Measurements from ENCODE around the gene SPEG.

Gene SPEG

DNA sequence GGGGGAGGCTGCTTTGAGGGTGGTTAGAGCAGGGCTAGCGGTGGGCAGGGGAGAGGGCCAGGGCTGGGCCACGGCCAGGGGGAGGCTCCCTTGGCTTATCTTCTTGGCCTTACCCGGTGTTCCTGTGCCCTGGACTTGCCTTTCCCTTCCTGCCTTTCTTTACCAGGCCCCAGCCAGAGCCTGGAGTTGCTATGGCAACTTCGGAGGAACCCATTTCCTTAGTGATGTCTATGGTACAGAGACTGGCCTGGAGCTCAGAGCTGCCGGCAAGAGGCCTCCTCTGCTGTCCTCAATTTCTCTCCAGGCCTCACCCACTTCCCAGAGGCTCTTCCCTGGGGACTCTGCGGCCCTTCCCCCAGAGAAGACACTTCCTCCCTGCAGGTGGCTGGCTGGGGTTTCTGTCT lies 11.5 kb downstream of the SPEG start:
- no peak for DNase-seq

DNA sequence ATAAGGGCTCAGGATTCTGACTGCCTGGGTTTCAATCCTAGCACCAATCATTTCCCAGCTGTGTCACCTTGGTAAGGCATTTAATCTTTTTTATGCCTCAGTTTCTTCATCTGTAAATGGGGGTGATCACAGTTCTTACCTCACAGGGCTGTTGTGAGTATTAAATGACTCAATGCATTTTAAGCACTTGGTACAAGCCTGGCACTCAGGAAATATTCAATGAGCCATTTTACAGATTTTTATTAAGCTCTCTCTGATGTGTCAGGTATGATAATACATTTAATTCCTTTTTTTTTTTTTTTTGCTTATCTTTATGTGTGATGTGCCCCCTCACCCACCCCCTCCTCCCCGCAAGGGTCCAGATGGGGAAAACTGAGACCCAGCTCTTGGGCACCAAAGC lies 12.0 kb downstream of the SPEG start:
- no peak for DNase-seq

GRCh38 chr2:219447242-219448098 lies 12.8 kb downstream of the SPEG start:
- no peak for DNase-seq

GRCh38 chr2:219448099-219448775 lies 13.6 kb downstream of the SPEG start:
- no peak for DNase-seq

DNA sequence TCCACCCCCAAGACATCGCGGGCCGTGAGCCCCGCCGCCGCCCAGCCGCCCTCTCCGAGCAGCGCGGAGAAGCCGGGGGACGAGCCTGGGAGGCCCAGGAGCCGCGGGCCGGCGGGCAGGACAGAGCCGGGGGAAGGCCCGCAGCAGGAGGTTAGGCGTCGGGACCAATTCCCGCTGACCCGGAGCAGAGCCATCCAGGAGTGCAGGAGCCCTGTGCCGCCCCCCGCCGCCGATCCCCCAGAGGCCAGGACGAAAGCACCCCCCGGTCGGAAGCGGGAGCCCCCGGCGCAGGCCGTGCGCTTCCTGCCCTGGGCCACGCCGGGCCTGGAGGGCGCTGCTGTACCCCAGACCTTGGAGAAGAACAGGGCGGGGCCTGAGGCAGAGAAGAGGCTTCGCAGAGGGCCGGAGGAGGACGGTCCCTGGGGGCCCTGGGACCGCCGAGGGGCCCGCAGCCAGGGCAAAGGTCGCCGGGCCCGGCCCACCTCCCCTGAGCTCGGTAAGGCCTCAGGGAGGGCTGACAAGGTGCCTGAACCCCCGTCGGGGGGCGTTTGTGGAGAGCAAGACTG lies 14.2 kb downstream of the SPEG start:
- DNase-seq = no peak

- no peak for DNase-seq
Observed at GRCh38 chr2:219449609-219450008, 15.0 kb downstream of the SPEG start.

- no peak for DNase-seq
Observed at GRCh38 chr2:219451661-219452360, 17.2 kb downstream of the SPEG start.

DNA sequence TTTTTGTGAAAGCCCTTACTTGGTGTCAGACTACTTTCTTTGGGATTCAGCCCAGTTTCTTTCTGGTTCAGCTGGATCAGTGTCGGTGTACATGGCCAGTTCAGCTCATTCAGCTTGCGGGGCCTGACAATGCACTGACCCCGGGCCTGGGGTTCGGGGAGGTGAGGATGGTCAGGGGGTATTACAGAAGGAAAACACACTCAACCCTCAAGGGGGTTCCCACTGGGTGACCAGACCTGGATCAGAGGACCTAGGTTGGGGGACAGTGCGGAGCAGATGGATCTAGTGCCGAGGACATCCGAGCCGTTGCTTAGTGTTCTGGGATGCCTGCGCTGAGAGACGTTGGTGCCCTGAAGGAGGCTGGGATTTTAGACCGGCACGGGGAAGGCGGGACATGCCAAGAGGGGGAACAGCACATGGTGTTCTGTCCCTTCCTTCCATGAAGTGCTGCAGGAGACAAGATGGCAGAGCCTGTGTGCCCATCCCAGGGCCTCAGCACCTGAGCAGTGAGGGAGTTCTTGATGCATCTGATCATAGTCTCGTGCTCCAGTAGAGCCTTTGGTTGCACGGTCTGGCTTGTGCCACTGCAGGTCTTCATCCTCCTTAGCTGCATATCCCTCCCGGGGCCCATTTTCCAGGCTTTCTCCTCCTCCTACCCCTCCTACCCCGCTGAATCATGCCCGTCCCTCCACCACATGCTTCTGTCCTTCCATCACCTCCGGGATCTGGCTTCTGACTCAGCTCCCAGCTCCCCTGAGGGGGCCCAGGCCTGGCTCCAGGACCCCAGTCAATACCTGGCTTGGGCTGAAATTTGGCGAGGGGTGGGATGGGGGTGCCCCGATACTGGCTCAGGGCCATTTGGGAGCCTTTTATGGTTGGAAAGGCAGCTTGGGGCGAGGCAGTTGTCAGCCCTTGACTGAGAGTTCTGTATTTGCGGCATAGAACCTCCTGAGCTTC lies 18.0 kb downstream of the SPEG start:
- no peak for DNase-seq

- DNase-seq = no peak
Observed at GRCh38 chr2:219453671-219454590, 19.3 kb downstream of the SPEG start.

- DNase-seq = no peak
Observed at GRCh38 chr2:219455581-219455980, 20.9 kb downstream of the SPEG start.

DNA sequence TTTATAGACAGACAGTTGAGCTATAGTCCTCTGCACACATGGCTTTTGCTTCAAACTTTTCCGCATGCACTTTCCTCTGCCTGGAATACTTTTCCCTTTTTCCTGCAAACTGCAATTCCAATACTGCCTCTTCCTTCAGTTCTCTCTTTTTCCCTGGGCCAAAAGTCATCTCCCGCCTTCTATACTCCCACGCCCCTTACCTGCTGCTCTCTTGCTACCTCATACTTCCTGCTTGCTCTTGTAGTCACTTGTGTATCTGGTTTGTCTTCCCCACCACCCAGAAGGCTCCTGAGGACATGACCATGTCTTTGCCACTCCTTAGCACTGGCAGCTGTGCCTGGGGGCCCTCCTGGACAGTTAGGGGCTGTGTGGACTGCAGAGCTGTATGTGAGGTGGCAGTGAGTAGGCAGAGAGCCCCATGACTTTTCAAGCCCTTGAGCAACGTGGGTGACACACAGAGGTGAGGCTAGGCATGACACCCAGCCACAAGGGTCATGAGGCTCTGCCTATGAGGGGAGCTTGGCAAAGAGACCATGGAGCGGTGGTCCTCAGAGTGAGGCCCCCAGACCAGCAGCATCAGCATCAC lies 23.2 kb downstream of the SPEG start:
- no peak for DNase-seq

DNA sequence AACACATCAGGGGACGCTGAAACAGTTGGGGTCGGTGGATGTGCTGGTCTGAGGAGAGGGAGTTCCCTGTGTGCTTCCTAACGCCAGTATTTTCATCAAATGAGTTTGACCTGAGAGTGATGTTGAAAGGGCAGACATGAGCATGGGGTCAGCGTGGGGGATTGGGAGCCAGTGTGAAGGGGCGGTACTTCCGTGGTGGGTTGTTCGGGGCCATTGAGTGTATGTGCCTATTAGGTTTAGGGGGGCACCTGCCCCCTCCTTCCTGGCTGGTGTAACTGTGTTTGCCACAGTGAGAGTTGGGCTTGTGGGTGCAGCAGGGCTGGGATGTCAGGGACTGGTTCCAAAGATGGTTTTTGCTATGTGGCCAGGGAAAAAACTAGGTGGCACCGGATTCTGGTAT lies 24.4 kb downstream of the SPEG start:
- DNase-seq = no peak

DNA sequence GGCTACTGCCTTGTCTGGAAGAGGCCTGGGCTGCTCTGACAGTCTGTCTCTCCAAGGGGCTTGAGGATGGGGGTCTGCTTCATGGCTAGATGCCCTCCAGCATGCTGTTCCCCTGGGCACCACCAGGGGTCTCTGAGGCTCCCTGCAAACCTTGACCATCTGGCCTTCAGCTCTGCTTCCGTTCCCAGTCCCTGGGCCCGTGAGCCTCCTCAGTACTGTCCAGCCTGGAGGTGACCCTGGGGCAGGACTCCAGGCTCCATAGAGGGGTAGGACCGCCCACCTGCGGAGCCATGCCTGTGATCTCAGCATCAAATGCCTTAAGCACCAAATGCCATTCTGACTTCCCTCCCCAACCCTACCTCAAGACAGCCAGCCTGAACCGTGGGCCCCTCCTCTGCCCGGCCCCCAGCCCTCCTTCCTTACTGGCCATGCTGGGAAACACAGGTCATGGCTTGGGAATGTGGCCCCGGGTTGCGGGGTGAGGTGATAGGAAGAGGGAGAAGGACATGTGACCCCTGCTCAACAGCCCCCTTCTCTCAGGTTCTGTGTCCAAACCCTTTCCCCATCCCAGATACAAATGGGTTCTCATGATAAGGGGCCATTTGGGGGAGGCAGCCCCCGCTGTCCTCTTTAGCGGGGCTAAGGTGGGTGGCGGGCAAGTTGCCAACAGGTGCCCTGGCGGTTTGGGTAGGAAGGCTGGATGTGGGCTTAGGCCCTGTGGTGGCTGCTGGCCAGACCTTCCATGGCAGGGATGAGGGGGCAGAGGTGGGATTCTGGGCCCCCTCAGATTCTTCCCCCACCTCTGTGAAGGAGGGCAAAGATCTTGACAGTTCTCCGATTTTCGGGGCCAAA lies 25.0 kb downstream of the SPEG start:
- DNase-seq = peak; percentile 22 to 26

DNA sequence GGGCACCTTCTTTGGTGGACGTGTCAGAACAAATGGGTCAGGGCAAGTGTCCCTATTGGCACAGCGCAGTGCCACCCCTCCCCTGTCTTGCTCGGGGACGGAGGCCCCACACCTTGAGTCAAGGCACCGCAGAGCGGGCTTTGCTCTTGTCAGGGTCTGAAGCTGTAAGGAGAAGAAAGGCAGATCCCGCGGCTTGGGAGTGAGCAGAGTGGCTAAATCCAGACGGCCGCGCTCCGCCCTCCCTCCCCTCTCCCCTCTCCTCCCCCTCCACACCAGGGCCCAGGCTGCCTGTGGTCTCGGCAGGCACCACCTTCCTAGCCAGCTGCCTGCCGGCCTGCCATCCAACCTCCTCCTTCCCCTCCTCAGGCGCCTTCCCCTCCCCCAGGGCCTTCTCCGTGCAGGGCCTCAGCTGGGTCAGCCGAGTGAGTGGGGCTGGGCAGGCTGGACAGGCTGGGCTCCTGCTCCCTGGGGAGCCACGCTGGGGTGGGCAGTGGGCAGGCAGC lies 25.8 kb downstream of the SPEG start:
- DNase-seq = no peak

DNA sequence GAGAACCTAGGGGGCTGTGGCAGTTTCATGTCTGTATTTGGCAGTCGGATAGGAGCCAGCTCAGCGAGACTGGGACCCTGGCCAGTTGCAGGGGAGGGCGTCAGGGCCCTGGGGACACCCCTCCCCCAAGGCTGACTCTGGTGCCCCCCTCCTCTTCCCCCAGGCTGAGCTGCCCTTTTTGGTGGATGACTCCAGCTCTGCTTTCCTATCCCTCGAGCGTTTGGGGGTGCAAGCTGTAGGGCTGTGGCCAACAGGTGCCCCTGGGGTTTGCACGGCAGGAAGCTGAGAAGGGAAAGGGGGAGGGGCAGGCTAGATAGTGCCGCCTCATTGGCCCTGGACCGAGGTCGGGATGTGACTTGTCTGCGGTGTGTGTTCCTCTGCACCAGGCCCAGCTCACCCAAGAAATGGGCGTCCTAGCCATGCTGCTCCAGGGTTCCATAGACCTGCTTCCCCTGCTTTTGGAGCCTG lies 26.4 kb downstream of the SPEG start:
- no peak for DNase-seq

DNA sequence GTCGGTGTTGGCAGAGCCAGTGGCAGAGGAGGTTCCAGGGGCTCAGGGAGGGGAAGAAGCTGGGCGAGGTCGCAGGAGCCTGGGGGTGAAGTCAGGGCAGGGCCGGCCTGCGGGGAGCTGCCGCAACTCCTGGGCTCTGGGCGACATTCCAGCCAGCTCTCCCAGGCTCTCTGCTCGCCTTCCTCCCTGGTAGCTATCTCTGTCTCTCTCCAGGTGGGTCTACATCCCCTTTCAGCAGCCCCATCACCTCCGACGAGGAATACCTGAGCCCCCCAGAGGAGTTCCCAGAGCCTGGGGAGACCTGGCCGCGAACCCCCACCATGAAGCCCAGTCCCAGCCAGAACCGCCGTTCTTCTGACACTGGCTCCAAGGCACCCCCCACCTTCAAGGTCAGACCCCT lies 27.0 kb downstream of the SPEG start:
- DNase-seq = no peak

GRCh38 chr2:219462349-219462748 lies 27.7 kb downstream of the SPEG start:
- DNase-seq = no peak

GRCh38 chr2:219464286-219465032 lies 29.8 kb downstream of the SPEG start:
- no peak for DNase-seq
